GM18526 (cell line): ENCODE data around the gene UCK1.

Source experiments
- POLR2A ChIP-seq: IDR thresholded peaks from 3 replicates; pipeline ENCODE4 v1.6.1; 2011; ENCODE audit not compliant: insufficient read length; ENCODE audit errors: extremely low read depth

The UCK1 gene

DNA sequence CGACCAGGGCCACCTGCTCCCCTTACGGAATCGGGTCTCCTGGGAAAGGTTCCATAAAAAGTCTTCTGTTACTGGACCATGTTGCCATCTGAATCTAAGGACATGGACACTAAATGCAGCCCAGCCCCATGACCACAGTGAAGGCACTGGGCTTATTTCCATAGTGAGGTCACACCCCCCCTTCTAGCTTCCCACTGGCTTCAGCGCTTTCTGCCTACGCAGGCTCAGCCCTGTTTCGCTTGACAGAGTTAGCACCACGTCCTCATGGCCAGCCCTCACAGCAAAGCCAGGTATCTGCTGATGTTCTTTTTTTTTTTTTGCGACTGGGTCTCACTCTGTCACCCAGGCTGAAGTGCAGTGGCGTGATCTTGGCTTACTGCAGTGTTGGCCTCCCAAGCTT lies 14.1 kb downstream of the UCK1 start:
- no peak for TF ChIP-seq POLR2A

DNA sequence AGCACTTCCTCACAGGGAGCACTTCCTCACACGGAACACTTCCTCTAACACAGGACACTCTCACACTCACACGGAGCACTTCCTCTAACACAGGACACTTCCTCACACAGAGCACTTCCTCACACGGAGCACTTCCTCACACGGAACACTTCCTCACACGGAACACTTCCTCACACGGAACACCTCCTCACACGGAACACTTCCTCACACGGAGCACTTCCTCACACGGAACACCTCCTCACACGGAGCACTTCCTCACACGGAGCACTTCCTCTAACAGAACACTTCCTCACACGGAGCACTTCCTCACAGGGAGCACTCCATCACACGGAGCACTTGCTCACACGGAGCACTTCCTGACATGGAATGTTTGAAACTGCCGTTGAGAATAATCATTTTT lies 15.0 kb downstream of the UCK1 start:
- TF ChIP-seq POLR2A, result no peak

DNA sequence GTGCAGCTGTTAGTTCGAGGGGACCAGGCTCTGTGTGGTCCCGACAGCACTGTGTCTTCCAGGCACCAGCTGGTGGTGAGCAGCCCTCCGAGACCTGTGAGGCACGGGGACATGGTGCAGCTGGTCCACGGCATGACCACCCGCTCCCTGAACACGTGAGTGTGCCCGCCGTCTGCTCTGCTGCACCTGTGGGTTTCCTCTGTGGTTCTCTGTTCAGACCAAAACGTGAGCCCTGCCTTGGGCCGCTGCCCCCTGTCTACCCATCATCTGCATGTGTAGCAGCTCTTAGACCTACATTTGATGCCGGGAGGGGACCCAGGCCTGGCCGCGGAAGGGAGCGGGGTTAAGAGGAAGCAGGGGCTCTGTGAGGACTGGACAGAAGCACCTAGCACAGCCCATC lies 17.9 kb downstream of the UCK1 start:
- no peak for TF ChIP-seq POLR2A

DNA sequence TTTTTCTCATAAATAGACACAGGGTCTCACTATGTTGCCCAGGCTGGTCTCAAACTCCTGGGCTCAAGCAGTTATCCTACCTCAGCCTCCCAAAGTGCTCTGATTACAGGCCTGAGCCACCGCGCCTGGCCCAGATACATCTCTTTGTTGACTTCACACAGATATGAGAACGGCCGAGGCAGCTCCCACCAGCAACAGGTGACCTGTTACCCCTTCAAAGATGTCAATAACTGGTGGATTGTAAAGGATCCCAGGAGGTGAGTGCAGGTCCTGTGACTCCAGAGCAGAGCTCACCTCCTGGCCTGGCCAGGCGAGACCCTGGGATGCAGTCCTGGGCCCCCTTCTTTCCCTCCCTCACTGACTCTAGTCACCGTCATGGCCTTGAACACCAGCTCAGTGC lies 19.2 kb downstream of the UCK1 start:
- TF ChIP-seq POLR2A, result no peak

DNA sequence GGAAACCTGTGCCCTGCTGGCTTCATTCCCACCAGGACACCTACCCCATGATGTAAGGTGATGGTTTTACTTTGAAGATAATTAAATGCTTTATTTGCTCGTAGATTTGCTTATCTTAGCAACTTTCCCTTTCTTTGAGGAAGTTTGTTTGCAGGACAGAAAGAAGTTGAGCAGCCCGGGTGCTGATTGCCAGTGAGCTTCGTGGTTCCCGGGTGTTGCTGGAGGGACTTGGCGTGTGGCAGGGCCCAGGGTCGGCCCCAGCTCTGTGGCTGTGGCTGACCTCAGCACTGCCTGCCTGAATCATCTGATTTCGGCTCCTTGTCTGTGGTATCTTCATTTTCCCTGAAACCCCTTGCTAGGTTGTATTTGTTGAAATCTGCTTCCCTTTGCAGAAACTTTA lies 19.6 kb downstream of the UCK1 start:
- TF ChIP-seq POLR2A, result no peak

DNA sequence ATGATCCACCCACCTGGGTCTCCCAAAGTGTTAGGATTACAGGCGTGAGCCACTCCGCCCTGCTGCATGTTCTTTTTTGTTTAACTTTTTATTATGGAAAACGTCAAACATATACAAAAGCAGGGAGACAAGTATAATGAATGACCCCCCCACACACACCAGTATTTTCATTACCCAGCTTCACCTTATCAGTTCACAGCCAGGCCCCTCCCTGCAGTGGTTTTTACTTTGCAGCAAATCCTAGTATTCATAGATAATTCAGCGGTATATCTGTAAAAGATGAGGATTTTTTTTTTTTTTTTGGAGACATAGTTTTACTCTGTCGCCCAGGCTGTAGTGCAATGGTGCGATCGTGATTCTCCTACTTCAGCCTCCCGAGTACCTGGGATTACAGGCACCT lies 26.1 kb downstream of the UCK1 start:
- no peak for TF ChIP-seq POLR2A

DNA sequence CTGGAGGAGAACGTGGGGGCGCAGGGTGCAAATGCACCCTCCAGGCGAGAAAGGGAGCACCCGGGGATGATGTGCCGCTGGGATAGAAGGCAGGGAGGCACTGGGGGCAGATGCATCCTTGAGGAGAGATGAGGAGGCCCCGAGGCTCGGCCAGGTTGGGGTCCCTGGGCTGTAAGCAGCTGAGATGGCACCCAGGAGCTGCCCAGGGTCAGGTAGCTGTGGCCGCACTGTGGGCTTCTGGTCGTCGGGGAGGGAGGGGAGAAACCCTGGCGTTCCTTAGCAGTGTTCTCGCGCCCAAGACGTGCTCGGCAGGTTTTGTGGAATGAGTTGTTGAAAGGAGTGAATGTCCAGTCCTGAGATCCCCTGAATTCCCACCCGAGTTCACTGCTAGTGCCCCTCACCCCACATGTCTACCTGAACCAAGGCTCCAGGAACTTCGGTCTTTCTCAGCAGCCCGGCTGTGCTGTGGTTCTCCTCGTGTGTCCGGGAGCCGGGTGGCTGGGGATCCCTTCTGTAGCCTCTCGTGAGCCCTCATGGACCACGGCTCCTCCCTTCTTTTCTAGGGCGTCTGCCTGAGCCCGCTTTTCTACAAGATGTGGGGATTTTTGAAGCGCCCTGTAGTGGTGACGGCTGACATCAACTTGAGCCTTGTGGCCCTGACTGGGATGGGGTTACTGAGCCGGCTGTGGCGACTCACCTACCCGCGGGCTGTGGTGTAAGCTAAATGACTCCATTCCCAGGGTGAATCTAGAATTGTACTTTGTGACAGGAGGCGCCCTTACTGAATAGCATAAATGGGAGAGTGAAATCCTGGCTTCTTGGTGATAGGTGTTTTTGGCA lies 27.2 kb downstream of the UCK1 start:
- no peak for TF ChIP-seq POLR2A

DNA sequence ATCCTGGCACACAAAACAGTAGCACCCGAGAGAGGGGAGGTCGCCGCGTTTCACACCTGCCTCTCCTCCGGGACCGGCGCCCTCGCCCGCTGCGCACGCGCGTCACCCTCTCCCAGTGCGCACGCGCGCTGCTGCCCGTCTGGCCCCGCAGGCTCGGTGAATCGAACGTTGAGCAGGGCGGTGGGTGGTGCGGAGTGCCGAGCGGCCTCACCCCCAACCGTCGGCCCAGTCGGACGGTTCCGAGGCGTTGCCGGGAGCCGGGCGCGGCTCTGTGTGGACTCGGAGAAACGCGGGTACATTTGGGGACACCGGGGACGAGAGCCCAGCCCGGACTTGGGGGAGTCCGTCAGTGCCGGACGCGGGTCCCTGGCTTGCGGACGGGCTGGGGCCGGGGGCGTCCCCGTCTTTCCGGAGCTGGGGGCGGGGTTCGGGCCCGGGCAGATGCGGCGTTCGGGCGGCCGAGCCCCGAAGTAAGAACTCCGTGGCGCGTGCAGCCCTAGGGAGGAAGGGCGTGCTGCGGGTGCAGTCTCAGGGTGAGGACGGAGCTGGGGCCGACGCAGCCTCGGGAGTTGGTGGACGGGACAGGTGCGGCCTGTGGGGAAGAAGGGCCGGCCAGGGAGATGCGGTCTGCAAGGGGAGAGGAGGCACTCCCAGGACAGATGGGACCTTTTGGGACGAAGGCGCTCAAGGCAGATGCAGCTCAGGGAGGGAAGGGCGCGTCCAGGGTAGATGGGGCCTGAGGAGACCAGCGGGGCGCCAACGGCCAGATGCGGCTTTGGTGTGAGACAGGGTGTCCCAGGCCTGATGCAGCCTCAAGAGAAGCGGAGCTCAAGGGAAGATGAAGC lies 28.1 kb downstream of the UCK1 start, which contains the start of gene POMT1:
Gene POMT1, plus strand, starts transcription at position 138 of the 845 bp plus-strand sequence. CDS start 1,301 bp downstream, outside the sequence.
- peak; percentile 54 for TF ChIP-seq POLR2A

DNA sequence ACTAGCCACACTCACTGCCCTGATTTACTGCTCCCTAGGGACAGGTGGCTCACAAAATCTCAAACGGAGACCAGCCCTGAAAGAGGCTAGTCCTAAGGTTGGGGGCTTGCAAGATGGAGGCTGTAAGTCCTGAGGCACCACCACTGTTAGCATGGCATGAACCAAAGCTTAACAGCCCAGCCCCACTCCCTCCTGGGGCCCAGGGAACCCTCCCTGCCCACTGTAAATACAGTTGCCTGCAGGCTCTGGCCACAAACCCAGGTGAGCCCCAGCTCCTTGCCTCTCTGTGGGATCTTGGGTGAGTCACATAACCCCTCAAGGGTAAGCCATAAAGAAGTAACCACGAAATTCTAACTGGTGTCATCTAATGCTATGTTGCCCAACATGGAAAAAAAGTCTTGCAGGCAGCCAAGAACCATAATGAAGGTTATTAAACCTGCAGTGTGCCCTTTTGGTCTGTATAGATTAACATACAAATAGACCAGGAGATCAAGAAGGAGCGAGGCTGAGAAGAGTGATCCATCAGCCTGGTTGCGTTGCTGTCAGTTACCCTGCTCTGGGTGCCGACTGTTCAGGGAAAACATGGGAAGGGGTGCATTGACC lies 30.0 kb downstream of the UCK1 start:
- no peak for TF ChIP-seq POLR2A

DNA sequence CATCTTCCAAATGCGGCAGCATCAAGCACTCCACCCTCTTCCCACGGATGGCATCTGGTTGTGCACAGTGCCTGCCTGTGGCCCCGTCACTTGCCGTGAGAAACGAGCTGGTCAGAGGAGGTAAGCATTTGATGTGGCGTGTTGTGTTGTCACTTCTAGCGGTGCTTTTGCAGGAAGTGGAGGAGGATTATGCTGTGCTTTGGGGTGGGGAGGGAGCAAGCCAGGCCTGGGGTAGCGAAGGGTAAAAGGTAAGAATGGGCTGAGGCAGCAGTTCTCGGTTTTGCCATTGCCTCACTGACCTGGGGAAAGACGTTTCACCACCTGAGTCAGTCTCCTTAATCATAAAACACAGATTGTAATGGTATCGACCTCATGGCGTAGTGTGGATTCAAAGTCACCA lies 30.7 kb downstream of the UCK1 start:
- TF ChIP-seq POLR2A, result no peak

DNA sequence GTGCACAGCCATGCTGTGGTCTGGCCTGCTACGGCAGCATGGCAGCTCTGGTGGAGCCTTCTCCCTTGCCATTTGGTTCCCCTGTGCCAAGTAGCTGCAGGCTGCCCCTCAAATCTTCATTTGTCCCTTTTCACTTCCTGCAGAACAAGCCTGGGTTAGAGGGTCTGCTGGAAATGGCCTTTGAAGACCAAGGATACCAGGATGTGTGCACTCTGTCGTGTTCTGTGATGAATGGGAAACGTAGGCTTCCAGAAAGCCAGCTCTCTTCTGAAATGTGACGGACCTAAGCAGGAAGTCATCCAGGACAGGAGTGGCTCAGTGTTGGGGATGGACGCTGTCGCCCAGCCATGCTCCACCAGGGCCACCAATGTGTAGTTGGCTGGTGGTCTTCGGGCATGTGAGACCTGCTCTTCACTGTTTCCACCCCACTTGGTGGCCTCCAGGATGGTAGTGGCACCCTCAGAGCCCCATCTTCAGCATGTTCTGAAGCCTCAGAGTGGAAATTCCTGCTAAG lies 31.8 kb downstream of the UCK1 start:
- no peak for TF ChIP-seq POLR2A

DNA sequence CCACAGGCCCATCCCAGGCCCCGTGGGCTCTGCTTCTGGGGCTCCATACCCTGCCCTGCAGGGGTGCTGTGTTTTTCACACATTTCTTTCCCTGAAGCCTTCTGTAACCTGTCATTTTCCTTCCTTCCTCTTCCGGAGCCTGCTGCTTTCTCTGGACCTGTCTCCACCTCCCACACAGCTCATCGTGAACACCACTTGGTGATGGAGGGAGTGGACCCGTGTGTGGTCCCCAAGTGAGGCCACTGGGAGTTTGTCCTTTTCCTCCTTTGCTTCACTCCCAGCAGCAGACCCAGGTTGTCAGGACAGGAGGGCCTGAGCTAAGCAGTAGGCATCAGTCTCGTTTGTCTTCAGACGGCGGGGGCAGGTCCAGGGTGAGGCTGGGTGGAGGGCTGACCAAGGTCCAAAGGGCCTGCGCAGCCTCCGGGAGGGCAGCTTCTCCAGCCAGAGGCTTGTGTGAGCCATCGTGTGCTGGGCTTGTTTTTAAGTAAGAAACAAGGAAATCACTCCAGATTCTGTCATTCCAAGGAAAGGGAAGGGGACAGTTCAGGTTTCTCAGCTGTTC lies 34.1 kb downstream of the UCK1 start:
- TF ChIP-seq POLR2A, result no peak

DNA sequence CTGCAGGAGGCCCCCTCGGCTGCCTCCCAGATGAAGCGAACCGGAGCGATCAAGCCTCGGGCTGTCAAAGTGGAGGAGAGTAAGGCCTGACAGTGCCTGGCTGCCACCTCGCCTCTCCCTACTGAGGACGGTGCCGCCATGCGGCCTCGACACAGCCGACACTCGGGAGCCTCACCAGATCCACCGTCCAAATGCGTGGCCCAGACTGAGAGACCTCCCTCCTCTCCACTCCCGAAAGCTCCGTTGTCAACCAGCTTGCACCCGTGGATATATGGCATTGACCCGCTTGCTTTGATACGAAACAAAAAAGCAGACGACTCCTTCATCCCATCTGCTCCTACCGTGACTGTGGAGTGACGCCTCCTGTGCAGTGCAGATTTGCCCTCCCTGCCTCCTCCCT lies 35.3 kb downstream of the UCK1 start:
- no peak for TF ChIP-seq POLR2A

DNA sequence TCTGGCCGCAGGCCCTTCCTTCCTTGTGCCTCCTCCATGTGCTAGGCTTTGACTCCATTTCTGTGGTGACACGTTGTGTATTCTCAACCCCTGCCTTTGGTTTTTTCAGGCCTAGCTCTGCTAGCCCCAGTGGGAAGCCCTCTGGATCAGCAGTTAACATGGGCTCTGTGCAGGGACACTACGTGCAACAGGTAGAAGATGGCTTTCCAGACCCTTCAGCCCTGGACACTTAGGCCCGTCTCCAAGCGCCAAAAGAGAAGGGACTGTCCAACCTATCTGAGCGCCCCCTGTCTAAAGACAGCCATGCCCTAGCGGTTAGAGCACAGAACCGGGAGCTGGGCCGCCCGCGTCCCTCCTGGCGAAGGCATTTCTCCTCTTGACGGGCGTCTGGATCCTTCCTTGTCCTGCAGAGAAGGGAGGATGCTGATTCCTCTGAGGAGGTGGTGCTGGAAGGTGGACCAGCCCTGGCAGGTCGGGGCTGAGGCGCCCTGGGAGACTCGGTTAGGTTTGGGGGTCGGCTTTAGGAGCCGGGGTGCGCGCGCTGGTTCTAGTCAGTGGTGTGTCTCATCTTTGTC lies 36.7 kb downstream of the UCK1 start:
- TF ChIP-seq POLR2A, result no peak

DNA sequence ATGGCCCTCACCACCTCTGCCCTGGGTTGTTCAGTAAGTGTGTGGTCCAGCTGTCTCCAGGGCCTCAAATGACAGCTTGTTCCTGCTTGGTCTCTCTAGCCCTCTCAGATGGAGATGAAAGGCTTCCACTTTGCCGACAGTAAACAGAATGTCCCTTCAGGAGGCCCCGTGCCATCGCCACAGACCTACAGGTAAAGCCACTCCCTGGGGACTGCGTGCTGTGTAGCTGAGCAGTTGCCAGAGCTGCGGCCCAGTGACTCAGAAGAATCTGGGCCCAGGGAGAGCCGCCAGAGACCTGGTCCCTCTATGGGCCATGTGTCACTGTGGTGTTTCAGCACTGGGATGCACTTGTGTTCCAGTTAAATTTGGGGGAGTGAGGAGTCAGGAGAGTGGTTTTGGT lies 39.0 kb downstream of the UCK1 start:
- TF ChIP-seq POLR2A, result no peak

DNA sequence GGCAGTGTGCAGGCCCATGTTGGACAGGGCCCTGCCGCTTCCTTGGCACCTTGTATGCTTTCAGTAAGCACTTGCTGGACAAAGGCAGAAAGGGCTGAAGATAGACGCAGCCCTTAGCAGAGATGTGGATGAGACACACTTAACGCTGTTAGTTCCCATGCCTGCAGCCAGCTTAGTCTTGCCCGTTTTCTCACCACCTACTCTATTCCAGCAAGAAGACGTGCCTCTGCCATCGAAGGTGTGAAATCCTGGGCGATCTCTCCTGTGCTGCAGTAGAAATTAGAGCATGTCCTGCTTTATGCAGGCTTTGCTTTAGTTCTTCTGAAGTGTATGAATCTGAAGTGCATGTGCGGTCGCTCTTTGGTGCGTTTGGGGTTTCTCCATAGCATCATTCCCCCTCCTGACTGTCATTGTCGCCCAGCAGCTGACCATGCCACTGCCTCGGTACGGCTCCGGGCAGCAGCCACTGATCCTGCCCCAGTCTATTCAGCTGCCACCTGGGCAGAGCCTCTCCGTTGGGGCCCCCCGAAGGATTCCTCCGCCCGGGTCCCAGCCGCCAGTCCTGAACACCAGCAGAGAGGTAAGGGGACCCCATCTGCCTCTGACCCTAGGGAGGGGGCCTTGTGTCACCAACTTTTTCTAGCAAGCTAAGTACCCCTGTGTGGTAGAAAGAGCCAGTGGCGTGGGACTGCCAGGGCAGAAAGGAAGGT lies 39.9 kb downstream of the UCK1 start:
- no peak for TF ChIP-seq POLR2A
